Naive thymus-derived CD4-positive, alpha-beta T cell (primary cell): ENCODE data around the gene UBE2QL1. TPM values are rescaled to one million over a fixed set of nuclear protein-coding genes. Genes with fewer than 3 reads are reported as not detected.

Experiments
- ATAC-seq: fragments of 150-1000 bp; cut with Tn5 transposase; 2 replicates; pipeline ENCODE4 v1.10.0; 2021; ENCODE audit warnings: mild to moderate bottlenecking, moderate library complexity
- CTCF ChIA-PET: fragments of 350-600 bp; sonication (Branson Sonifier 250); formaldehyde crosslinking; loops from one replicate; lab custom pipeline; 2021; ENCODE audit warnings: antibody characterized with exemption; lab: Charles Lee
- POLR2A ChIA-PET: fragments of 350-600 bp; sonication (Branson Sonifier 250); formaldehyde crosslinking; loops from one replicate; lab custom pipeline; 2021; ENCODE audit warnings: antibody characterized with exemption, inconsistent platforms; lab: Charles Lee
- DNase-seq, 9 donors: peaks; one replicate each; pipeline versions ENCODE4 v3.0.0 to v3.0.0-alpha.2; 2020 to 2022; ENCODE audit warnings: mixed read lengths in 1 of 9
- H3K27ac ChIP-seq: one replicate; pipeline ENCODE4 v1.7.0; 2013; ENCODE audit warnings: mild to moderate bottlenecking, low read depth, low read length, moderate library complexity
- H3K27me3 ChIP-seq, 2 donors: one replicate each; pipeline ENCODE4 v1.7.0; 2013; ENCODE audit warnings: low read length in 2 of 2, mild to moderate bottlenecking in 2 of 2, moderate library complexity in 2 of 2; ENCODE audit not compliant: control insufficient read depth in 2 of 2, insufficient read depth in 2 of 2
- H3K36me3 ChIP-seq, 3 experiments: 1 replicate in 2 of 3; 2 replicates in 1 of 3; pipeline ENCODE4 v1.7.0; 2013; ENCODE audit warnings: low read length in 3 of 3, mild to moderate bottlenecking in 3 of 3, moderate library complexity in 1 of 3; ENCODE audit not compliant: insufficient read depth in 3 of 3, control insufficient read depth in 2 of 3
- H3K4me1 ChIP-seq, 2 donors: one replicate each; pipeline ENCODE4 v1.7.0; 2013; ENCODE audit warnings: low read length in 2 of 2, mild to moderate bottlenecking in 2 of 2, moderate library complexity in 1 of 2; ENCODE audit not compliant: control insufficient read depth in 2 of 2, insufficient read depth in 2 of 2
- H3K4me3 ChIP-seq: 2 replicates; pipeline ENCODE4 v1.7.0; 2013; ENCODE audit warnings: mild to moderate bottlenecking, low read length
- H3K9me3 ChIP-seq, 3 experiments: 1 replicate in 2 of 3; 2 replicates in 1 of 3; pipeline ENCODE4 v1.7.0; 2013; ENCODE audit warnings: low read length in 3 of 3; ENCODE audit not compliant: control insufficient read depth in 2 of 3
- H3K27ac Mint-ChIP-seq, 9 donors: one replicate each; pipeline ENCODE4 v1.8.0; 2020 to 2022; ENCODE audit warnings: mixed read lengths in 9 of 9, mild to moderate bottlenecking in 8 of 9, moderate library complexity in 5 of 9, inconsistent platforms in 2 of 9
- H3K27me3 Mint-ChIP-seq, 5 donors: one replicate each; pipeline ENCODE4 v1.8.0; 2021 to 2022; ENCODE audit warnings: mixed read lengths in 5 of 5, mild to moderate bottlenecking in 1 of 5
- H3K36me3 Mint-ChIP-seq, 5 donors: one replicate each; pipeline ENCODE4 v1.8.0; 2020 to 2022; ENCODE audit warnings: mixed read lengths in 5 of 5, mild to moderate bottlenecking in 3 of 5, inconsistent platforms in 1 of 5
- H3K4me1 Mint-ChIP-seq, 7 donors: one replicate each; pipeline ENCODE4 v1.8.0; 2020 to 2022; ENCODE audit warnings: mixed read lengths in 7 of 7, mild to moderate bottlenecking in 3 of 7, inconsistent platforms in 1 of 7
- H3K4me3 Mint-ChIP-seq, 10 donors: one replicate each; pipeline ENCODE4 v1.8.0; 2020 to 2022; ENCODE audit warnings: mild to moderate bottlenecking in 10 of 10, mixed read lengths in 10 of 10, moderate library complexity in 6 of 10, inconsistent platforms in 2 of 10
- H3K9me3 Mint-ChIP-seq, 11 donors: one replicate each; pipeline ENCODE4 v1.8.0; 2020 to 2022; ENCODE audit warnings: mixed read lengths in 11 of 11, mild to moderate bottlenecking in 4 of 11, inconsistent platforms in 1 of 11, moderate library complexity in 1 of 11
- intact Hi-C, 2 donors: fragments of 100-400 bp; cut with micrococcal nuclease; formaldehyde crosslinking; loops; one replicate each; pipeline ENCODE4 v1.15.1; 2023
- polyA plus RNA-seq, 2 donors: library from polyadenylated mRNA; unstranded; fragments of 300-500 nt; fragmentation: Illumina TruSeq; gene quantifications; one replicate each; pipeline ENCODE4 v1.2.3, GENCODE V29; 2021
- total RNA-seq, 6 experiments: library from RNA in 5 of 6; stranded (reverse) in 5 of 6; gene quantifications; 1 replicate in 5 of 6; 2 replicates in 1 of 6; pipeline ENCODE4 v1.2.3 and lab custom pipeline; 2021 to 2026

UBE2QL1 gene
- total and polyA plus RNA-seq, 7 experiments from 2014 or later, result 0.21 to 0.44 TPM; not detected in 5

DNA sequence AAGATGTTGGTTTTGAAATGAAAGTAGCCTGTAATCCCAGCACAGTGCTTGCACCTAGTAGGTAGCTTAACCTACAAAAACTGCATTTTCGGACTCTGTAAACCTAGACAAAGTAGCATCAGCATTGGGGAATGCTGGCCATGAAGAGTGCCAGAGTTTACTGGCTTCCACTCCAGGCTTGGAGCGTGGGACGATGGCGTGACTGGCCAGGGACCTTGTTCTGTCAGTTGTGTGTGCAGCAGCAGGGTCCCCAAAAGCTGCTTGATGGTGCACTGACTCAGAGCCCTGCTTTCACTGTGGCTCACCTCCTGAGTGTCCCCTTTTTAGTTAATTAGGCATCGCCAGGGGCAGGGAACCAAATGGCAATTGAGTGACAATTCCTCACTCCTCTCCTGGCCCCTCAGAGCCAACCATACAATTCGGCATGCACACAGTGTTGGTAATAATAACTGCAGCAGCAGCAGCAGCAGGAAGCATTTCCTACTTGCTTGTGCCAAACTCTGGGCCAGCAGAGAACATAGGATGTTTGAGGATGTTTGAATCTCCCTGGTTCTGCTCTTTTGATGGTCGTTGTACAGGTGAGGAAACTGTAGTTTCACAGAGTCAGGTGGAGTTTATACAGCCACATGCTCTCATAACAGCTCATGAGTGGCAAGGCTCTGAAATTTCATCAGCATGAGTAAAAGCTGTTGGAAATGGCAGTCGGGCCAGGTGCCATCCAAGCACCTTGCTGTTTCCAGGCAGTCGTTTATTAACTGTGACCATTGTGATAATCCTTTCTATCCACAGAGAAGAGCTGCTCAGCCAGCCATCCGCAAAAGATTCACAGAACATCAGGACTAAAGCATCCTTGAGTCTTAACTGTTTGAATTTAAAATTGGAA lies 4.2 kb downstream of the UBE2QL1 start:
- no peaks in the 10 kb centered on the region for H3K36me3 Mint-ChIP-seq
- no peak overlapping the region for H3K27ac Mint-ChIP-seq
- CTCF ChIA-PET, result no interaction called here
- H3K4me3 ChIP-seq, result no peak overlapping the region
- peaks cover 6 to 17% of the 10 kb centered on the region in 2 donors for H3K27me3 ChIP-seq
- H3K27ac ChIP-seq, result no peak overlapping the region
- no peak overlapping the region for H3K4me3 Mint-ChIP-seq
- no peaks in the 10 kb centered on the region for H3K9me3 ChIP-seq
- no peaks in the 10 kb centered on the region for H3K36me3 ChIP-seq
- ATAC-seq, result no peak
- peaks cover 0 to 4% (median 0%) of the 10 kb centered on the region in 11 donors for H3K9me3 Mint-ChIP-seq
- peaks cover 6 to 19% (median 13%) of the 10 kb centered on the region in 7 donors for H3K4me1 Mint-ChIP-seq
- peaks cover 58 to 87% (median 79%) of the 10 kb centered on the region in 5 donors for H3K27me3 Mint-ChIP-seq
- peaks cover 0 to 5% of the 10 kb centered on the region in 2 donors for H3K4me1 ChIP-seq
- POLR2A ChIA-PET, result no interaction called here
- intact Hi-C loops, result no loop called here
- DNase-seq, result no peak

DNA sequence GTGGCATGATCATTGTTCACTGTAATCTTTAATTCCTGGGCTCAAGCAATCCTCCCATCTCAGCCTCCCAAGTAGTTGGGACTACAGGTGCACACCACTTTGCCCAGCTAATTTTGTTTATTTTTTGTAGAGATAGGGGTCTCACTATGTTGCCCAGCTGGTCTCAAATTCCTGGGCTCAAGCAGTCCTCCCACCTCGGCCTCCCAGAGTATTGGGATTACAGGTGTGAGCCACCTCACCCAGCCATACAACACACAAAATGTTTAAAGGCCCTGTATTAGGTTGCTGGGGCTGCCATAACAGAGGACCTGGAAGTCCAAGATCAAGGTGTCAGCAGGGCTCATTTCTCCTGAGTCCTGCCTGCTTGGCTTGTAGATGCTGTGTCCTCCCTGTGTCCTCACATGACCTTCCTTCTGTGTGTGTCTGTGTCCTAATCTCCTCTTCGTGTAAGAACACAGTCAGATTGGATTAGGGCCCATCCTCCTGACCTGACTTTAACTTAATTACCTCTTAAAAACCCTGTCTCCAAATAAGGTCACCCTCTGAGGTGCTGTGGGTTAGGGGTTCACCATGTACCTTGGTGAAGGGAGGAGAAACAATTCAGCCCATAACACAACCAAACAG lies 5.4 kb downstream of the UBE2QL1 start:
- DNase-seq (no peak), ATAC-seq (no peak)
- no peaks in the 10 kb centered on the region for H3K9me3 ChIP-seq
- no peaks in the 10 kb centered on the region for H3K36me3 Mint-ChIP-seq
- H3K4me1 Mint-ChIP-seq, result peaks cover 6 to 19% (median 13%) of the 10 kb centered on the region in 7 donors
- H3K27ac ChIP-seq, result no peak overlapping the region
- no peaks in the 10 kb centered on the region for H3K36me3 ChIP-seq
- H3K4me3 ChIP-seq, result no peak overlapping the region
- no peak overlapping the region for H3K27ac Mint-ChIP-seq
- peaks cover 0 to 4% (median 0%) of the 10 kb centered on the region in 11 donors for H3K9me3 Mint-ChIP-seq
- peaks cover 0 to 5% of the 10 kb centered on the region in 2 donors for H3K4me1 ChIP-seq
- ChIA-PET CTCF (no interaction called here), POLR2A (no interaction called here)
- no peak overlapping the region for H3K4me3 Mint-ChIP-seq
- peaks cover 55 to 87% (median 79%) of the 10 kb centered on the region in 5 donors for H3K27me3 Mint-ChIP-seq
- intact Hi-C loops, result no loop called here
- H3K27me3 ChIP-seq, result peaks cover 6 to 17% of the 10 kb centered on the region in 2 donors

- H3K36me3 Mint-ChIP-seq, result no peaks in the 10 kb centered on the region
- CTCF ChIA-PET, result no interaction called here
- H3K27ac Mint-ChIP-seq, result no peak overlapping the region
These were observed 6.0 kb downstream of the UBE2QL1 start for GRCh38 chr5:6454628-6455053.

DNA sequence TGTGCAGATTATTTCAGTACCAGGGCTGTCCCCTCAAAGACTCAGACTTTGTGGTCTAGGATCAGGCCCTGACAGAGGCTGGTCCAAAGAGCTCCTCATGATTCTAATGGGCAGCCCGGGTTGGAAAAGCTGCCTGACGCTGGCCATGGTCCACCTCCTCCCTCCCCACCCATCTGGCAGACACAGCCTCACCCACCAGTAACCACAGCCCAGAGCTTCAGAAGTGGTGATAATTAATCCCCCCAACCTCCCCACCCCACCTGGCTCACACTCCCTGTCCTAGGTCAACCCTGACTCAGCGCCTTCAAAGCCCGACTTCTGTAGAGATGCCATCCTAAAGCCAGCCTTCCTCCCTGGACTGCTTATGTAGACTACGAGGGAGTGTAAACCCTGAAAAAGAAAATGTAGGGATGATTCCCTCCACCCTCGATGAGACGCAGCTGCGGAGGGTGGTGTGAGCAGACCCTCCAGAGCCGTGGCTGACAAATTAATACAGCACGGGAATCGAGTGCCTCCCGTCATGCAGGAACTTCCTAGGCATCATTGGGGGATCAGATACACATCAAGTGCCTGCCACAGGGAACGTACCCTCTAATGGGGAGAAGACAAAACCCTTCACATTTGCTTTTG lies 7.0 kb downstream of the UBE2QL1 start:
- peaks cover 0 to 1% (median 0%) of the 10 kb centered on the region in 11 donors for H3K9me3 Mint-ChIP-seq
- H3K27ac Mint-ChIP-seq, result no peak overlapping the region
- CTCF ChIA-PET, result no interaction called here
- DNase-seq (no peak), ATAC-seq (no peak)
- Histone ChIP-seq H3K27me3 (peaks cover 6 to 8% of the 10 kb centered on the region in 2 donors), H3K9me3 (no peaks in the 10 kb centered on the region), H3K27ac (no peak overlapping the region), H3K4me3 (no peak overlapping the region), H3K4me1 (no peaks in the 10 kb centered on the region), H3K36me3 (no peaks in the 10 kb centered on the region)
- intact Hi-C loops, result no loop called here
- no peaks in the 10 kb centered on the region for H3K36me3 Mint-ChIP-seq
- POLR2A ChIA-PET, result no interaction called here
- no peak overlapping the region for H3K4me3 Mint-ChIP-seq
- H3K27me3 Mint-ChIP-seq, result peaks cover 43 to 71% (median 63%) of the 10 kb centered on the region in 5 donors
- H3K4me1 Mint-ChIP-seq, result peaks cover 0 to 4% (median under 1%) of the 10 kb centered on the region in 7 donors

More at GRCh38 chr5:6454628-6455053, 6.0 kb downstream of the UBE2QL1 start:
- no peaks in the 10 kb centered on the region for H3K36me3 ChIP-seq
- no peak overlapping the region for H3K4me3 Mint-ChIP-seq
- peaks cover 6 to 17% of the 10 kb centered on the region in 2 donors for H3K27me3 ChIP-seq
- H3K9me3 ChIP-seq, result no peaks in the 10 kb centered on the region
- peaks cover 0 to 1% (median 0%) of the 10 kb centered on the region in 11 donors for H3K9me3 Mint-ChIP-seq
- POLR2A ChIA-PET, result no interaction called here
- peaks cover 0 to 14% (median 8%) of the 10 kb centered on the region in 7 donors for H3K4me1 Mint-ChIP-seq
- DNase-seq, result no peak
- no peak for ATAC-seq
- no peaks in the 10 kb centered on the region for H3K4me1 ChIP-seq
- no peak overlapping the region for H3K27ac ChIP-seq
- intact Hi-C loops, result no loop called here
- H3K27me3 Mint-ChIP-seq, result peaks cover 50 to 82% (median 74%) of the 10 kb centered on the region in 5 donors
- no peak overlapping the region for H3K4me3 ChIP-seq

- H3K4me1 ChIP-seq, result no peaks in the 10 kb centered on the region
- ATAC-seq (no peak), DNase-seq (no peak)
- H3K36me3 ChIP-seq, result no peaks in the 10 kb centered on the region
- intact Hi-C loops, result no loop called here
- H3K27me3 Mint-ChIP-seq, result peaks cover 31 to 63% (median 55%) of the 10 kb centered on the region in 5 donors
- H3K9me3 Mint-ChIP-seq, result peaks cover 0 to 1% (median 0%) of the 10 kb centered on the region in 11 donors
- no peak overlapping the region for H3K4me3 ChIP-seq
- no peak overlapping the region for H3K27ac Mint-ChIP-seq
- ChIA-PET CTCF (no interaction called here), POLR2A (no interaction called here)
- H3K27ac ChIP-seq, result no peak overlapping the region
- peaks cover 0 to 4% (median 0%) of the 10 kb centered on the region in 7 donors for H3K4me1 Mint-ChIP-seq
- no peaks in the 10 kb centered on the region for H3K9me3 ChIP-seq
- H3K36me3 Mint-ChIP-seq, result no peaks in the 10 kb centered on the region
- H3K4me3 Mint-ChIP-seq, result no peak overlapping the region
- H3K27me3 ChIP-seq, result peaks cover 3 to 5% of the 10 kb centered on the region in 2 donors
These were observed 8.2 kb downstream of the UBE2QL1 start for GRCh38 chr5:6456766-6457370.

GRCh38 chr5:6457592-6457991 lies 8.9 kb downstream of the UBE2QL1 start:
- POLR2A ChIA-PET, result no interaction called here
- H3K4me3 Mint-ChIP-seq, result no peak overlapping the region
- H3K27me3 Mint-ChIP-seq, result peaks cover 26 to 60% (median 49%) of the 10 kb centered on the region in 5 donors

More at GRCh38 chr5:6457592-6457991, 8.9 kb downstream of the UBE2QL1 start:
- no peaks in the 10 kb centered on the region for H3K9me3 ChIP-seq
- H3K36me3 ChIP-seq, result no peaks in the 10 kb centered on the region
- intact Hi-C loops, result no loop called here
- CTCF ChIA-PET, result no interaction called here
- Mint-ChIP-seq H3K9me3 (peaks cover 0 to 1% (median 0%) of the 10 kb centered on the region in 11 donors), H3K27ac (no peak overlapping the region), H3K36me3 (no peaks in the 10 kb centered on the region), H3K4me1 (peaks cover 0 to 4% (median 0%) of the 10 kb centered on the region in 7 donors)
- peaks cover under 1 to 5% of the 10 kb centered on the region in 2 donors for H3K27me3 ChIP-seq
- no peak overlapping the region for H3K27ac ChIP-seq
- H3K4me3 ChIP-seq, result no peak overlapping the region
- DNase-seq (no peak), ATAC-seq (no peak)
- no peaks in the 10 kb centered on the region for H3K4me1 ChIP-seq
